SK-N-MC (cell line): ENCODE results near the gene PRMT5.

Experiments
- DNase-seq: peaks from one replicate; pipeline ENCODE4 v3.0.0-alpha.2; 2011; ENCODE audit warnings: low read depth, low spot score
- H3K27ac ChIP-seq: fragments of 200-600 bp; sonication (generic); 2 replicates; pipeline ENCODE4 v1.5.1; 2016; ENCODE audit warnings: mixed run types
- H3K36me3 ChIP-seq: fragments of 200-600 bp; sonication (generic); 2 replicates; pipeline ENCODE4 v1.6.1; 2017; ENCODE audit warnings: antibody characterized with exemption, low read length, mixed read lengths; ENCODE audit not compliant: insufficient read depth
- H3K4me3 ChIP-seq: fragments of 200-600 bp; sonication (generic); 2 replicates; pipeline ENCODE4 v1.5.1; 2016
- H3K9ac ChIP-seq: fragments of 200-600 bp; sonication (generic); 2 replicates; pipeline ENCODE4 v1.8.0; 2017; ENCODE audit warnings: mixed run types, mixed read lengths; ENCODE audit not compliant: insufficient read length
- H3K9me3 ChIP-seq: fragments of 200-600 bp; sonication (generic); 2 replicates; pipeline ENCODE4 v1.6.1; 2017; ENCODE audit warnings: low read depth, mild to moderate bottlenecking, antibody characterized with exemption, low read length, moderate library complexity, mixed read lengths
- EZH2 ChIP-seq: fragments of 200-600 bp; sonication (generic); IDR thresholded peaks from one replicate; pipeline ENCODE4 v1.6.1; 2017; ENCODE audit warnings: antibody characterized with exemption
- FOXP2 ChIP-seq: optimal IDR thresholded peaks from 2 replicates; pipeline ENCODE3; 2011; ENCODE audit warnings: mild to moderate bottlenecking, moderate library complexity; ENCODE audit not compliant: insufficient read depth; ENCODE audit errors: extremely low read length, control extremely low read depth
- POLR2AphosphoS5 ChIP-seq: IDR thresholded peaks from 2 replicates; pipeline ENCODE4 v1.6.1; 2012; ENCODE audit warnings: mild to moderate bottlenecking, low read depth, low read length, borderline replicate concordance

PRMT5 gene

GRCh38 chr14:22929104-22929960 lies at the start of gene PRMT5:
Gene PRMT5, minus strand, starts transcription at chr14:22929376. Its CDS starts 15 bp downstream, at chr14:22929361.
- peak; percentile 100 for DNase-seq
- TF ChIP-seq FOXP2 (peak; percentile 45), EZH2 (no peak), POLR2AphosphoS5 (peak; percentile 95)
- Histone ChIP-seq H3K9me3 (no peaks in the 10 kb centered on the region), H3K27ac (peak within 1 kb of the TSS; percentile 92), H3K36me3 (peaks cover 31% of the 10 kb centered on the region), H3K4me3 (peak within 1 kb of the TSS; percentile 98), H3K9ac (peak within 1 kb of the TSS; percentile 98)

- TF ChIP-seq FOXP2 (no peak), POLR2AphosphoS5 (no peak), EZH2 (no peak)
- Histone ChIP-seq H3K9ac (no peak overlapping the region), H3K9me3 (no peaks in the 10 kb centered on the region), H3K4me3 (peak overlapping the region; percentile 83), H3K27ac (peak overlapping the region; percentile 69), H3K36me3 (peaks cover 40% of the 10 kb centered on the region)
- DNase-seq: no peak
Observed at GRCh38 chr14:22978487-22978837, 49.3 kb upstream of the PRMT5 start.

DNA sequence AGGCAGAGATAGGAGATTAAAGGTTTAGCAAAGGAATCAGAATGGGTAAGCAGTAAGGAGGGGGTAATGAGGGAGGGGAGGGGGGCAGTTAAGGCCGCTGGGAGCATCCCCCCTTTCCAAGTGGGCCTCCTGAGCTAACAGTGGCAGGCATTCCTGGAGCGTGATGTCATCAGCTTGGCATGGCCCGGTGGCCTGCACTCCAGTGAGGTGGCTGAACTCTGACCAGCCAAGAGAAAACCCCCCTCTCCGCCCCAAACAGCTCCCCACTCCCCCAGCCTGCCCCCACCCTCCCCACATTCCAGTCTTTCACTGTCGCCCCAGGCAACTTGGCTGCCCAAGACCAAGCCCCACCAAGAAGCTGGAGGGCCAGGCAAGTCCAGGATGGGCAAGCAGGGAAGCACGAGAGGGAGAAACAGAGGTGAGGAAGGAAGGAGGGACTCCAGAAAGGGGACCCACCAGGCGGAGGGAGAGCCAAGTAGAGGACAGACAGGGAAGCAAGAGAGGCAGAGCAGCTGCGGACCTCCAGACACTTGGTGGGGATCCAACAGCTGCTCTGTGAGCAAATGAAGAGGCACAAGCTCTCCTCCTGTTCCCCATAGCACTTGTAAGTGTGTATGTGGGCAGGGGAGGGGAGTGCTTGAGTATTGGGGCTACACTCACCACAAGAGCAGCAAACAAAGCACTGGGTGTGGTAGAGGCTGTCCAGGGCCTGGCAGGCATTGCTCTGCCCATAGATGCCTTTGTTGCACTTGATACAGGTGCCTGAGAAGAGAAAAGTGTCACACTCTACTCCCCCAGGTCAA lies 48.7 kb upstream of the PRMT5 start:
- peak overlapping the region; percentile 71 for H3K9ac ChIP-seq
- peaks cover 46% of the 10 kb centered on the region for H3K36me3 ChIP-seq
- no peak for DNase-seq
- peak overlapping the region; percentile 83 for H3K4me3 ChIP-seq
- peak overlapping the region; percentile 90 for H3K27ac ChIP-seq
- H3K9me3 ChIP-seq: no peaks in the 10 kb centered on the region
- TF ChIP-seq POLR2AphosphoS5 (no peak), FOXP2 (no peak), EZH2 (no peak)

DNA sequence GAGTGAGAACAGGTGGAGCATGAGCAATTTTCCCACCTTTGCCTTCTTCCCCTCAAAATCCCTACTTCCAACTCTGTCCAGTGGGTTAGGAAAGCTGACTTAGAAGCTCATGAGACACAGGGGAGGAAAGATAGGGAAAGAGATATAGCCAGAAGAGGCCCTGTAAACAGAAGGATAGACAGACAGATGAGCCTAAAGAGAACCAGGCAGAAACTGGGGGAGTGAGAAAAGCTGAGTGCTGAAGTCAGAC lies 48.2 kb upstream of the PRMT5 start:
- Histone ChIP-seq H3K4me3 (peak overlapping the region; percentile 62), H3K9ac (peak overlapping the region; percentile 71), H3K27ac (peak overlapping the region; percentile 90), H3K36me3 (peaks cover 51% of the 10 kb centered on the region), H3K9me3 (no peaks in the 10 kb centered on the region)
- TF ChIP-seq POLR2AphosphoS5 (no peak), EZH2 (no peak), FOXP2 (no peak)
- no peak for DNase-seq

DNA sequence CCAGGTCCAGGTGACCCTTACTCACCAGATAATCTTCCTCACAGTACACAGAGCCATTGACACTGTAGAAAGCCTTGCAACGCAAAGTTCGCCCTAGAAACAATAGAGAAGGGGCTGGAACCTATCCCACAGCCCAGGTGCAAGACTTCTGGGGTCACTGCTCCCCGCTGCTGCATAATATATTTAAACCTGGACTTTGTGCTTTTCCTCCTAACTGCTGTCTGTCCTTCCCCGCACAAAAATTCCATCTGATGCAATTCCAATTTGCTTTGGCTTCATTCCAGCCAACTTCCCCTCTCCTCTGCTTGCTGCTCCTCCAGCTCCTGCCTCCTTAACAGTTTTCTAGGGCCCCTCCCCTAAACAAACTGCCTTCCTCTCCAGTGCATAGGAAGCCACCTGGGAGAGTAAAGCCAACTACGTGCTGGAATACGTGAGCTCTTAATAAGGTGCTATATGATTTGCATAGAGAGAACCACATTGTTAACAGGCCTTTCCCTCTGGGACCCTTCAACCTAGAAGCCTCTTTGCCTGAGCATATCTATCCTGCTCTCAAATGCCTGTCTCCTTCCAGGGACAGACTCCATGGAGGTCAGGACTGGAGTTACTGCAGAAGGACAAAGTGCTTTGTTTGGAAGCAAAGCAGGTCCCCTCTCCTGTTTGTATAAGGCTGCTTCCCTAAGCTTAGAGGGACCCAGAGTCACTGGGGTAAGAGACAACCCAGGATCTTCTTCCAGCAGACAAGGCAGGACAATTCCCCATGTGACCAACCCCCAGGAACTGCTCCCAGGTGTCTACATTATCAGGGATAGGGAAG lies 47.7 kb upstream of the PRMT5 start:
- Histone ChIP-seq H3K36me3 (peaks cover 56% of the 10 kb centered on the region), H3K9ac (peak overlapping the region; percentile 71), H3K9me3 (no peaks in the 10 kb centered on the region), H3K27ac (peak overlapping the region; percentile 90), H3K4me3 (peak overlapping the region; percentile 62)
- TF ChIP-seq POLR2AphosphoS5: no peak
- no peak for TF ChIP-seq EZH2
- TF ChIP-seq FOXP2: no peak
- DNase-seq: no peak

- Histone ChIP-seq H3K36me3 (peaks cover 65% of the 10 kb centered on the region), H3K4me3 (no peak overlapping the region), H3K9ac (no peak overlapping the region), H3K9me3 (no peaks in the 10 kb centered on the region), H3K27ac (no peak overlapping the region; the same call in 1 of the 2 replicates)
- no peak for DNase-seq
- no peak for TF ChIP-seq EZH2
- no peak for TF ChIP-seq POLR2AphosphoS5
- TF ChIP-seq FOXP2: no peak
Observed at GRCh38 chr14:22974530-22975313, 45.5 kb upstream of the PRMT5 start.

GRCh38 chr14:22973217-22974032 lies 44.2 kb upstream of the PRMT5 start:
- TF ChIP-seq POLR2AphosphoS5 (no peak), EZH2 (no peak), FOXP2 (no peak)
- peaks cover 68% of the 10 kb centered on the region for H3K36me3 ChIP-seq
- H3K9ac ChIP-seq: no peak overlapping the region

More at GRCh38 chr14:22973217-22974032, 44.2 kb upstream of the PRMT5 start:
- DNase-seq: no peak
- Histone ChIP-seq H3K27ac (no peak overlapping the region), H3K4me3 (no peak overlapping the region), H3K9me3 (no peaks in the 10 kb centered on the region)
